K562 (cell line): ENCODE data around the gene NKX1-2. TPM values are rescaled to one million over a fixed set of nuclear protein-coding genes. Genes with fewer than 3 reads are reported as not detected.
A peak's percentile ranks its signal among the peaks of the same experiment; 100 is the strongest.

ENCODE experiments used
- ATAC-seq: fragments of 200-7000 bp; cut with Tn5 transposase; 3 replicates; pipeline ENCODE4 v1.9.1; 2020; ENCODE audit warnings: moderate library complexity
- BruUV-seq: library from RNA; stranded (reverse); fragments of 400-500 nt; replicated peaks from 2 replicates; lab custom pipeline; 2021; lab: Mats Ljungman, UMichigan
- CTCF ChIA-PET: fragments of 300-600 bp; formaldehyde crosslinking; extraction: SDS; loops from one replicate; lab custom pipeline; 2021; ENCODE audit warnings: low intra/inter-chr PET ratio; lab: Yijun Ruan, JAX
- POLR2A ChIA-PET: fragments of 300-600, 350-650 bp; sonication (Branson Sonifier 250); formaldehyde crosslinking; extraction: SDS; loops from one replicate; lab custom pipeline; 2021; ENCODE audit warnings: antibody characterized with exemption, inconsistent platforms; lab: Yijun Ruan, JAX
- DNase-seq, 4 experiments: peaks; one replicate each; pipeline versions ENCODE4 v3.0.0 to v3.0.0-alpha.2; 2011 to 2018; ENCODE audit warnings: low spot score in 3 of 4, mixed read lengths in 3 of 4; ENCODE audit errors: extremely low read depth in 1 of 4
- FAIRE-seq: peaks from 2 replicates; lab custom pipeline; 2011; peaks lifted over from hg19 to GRCh38; lab: Jason Lieb, UNC
- H2AFZ ChIP-seq: 2 replicates; pipeline ENCODE4 v1.6.0; 2011; ENCODE audit warnings: low read depth, low read length, control low read depth, inconsistent platforms
- H3K27ac ChIP-seq: fragments of 200-600 bp; 3 replicates; pipeline ENCODE4 v1.8.0; 2011; ENCODE audit warnings: low read depth, mild to moderate bottlenecking, control low read depth, inconsistent platforms, low read length, moderate library complexity, mixed read lengths; ENCODE audit errors: extremely low read depth
- H3K27me3 ChIP-seq, 2 experiments: fragments of 300-600 bp in 1 of 2; 2 replicates in 1 of 2; 3 replicates in 1 of 2; pipeline versions ENCODE4 v1.6.0 to v1.8.0; 2011; ENCODE audit warnings: inconsistent platforms in 2 of 2, low read length in 2 of 2, mild to moderate bottlenecking in 1 of 2, mixed read lengths in 1 of 2, moderate library complexity in 1 of 2; ENCODE audit not compliant: control insufficient read depth in 2 of 2, insufficient read depth in 2 of 2
- H3K36me3 ChIP-seq: fragments of 300-600 bp; 3 replicates; pipeline ENCODE4 v1.8.0; 2011; ENCODE audit warnings: mild to moderate bottlenecking, low read length, inconsistent platforms; ENCODE audit not compliant: control insufficient read depth, insufficient read depth
- H3K4me1 ChIP-seq, 2 experiments: fragments of 200-600 bp in 1 of 2; replicated peaks in 1 of 2; 2 replicates in 1 of 2; 3 replicates in 1 of 2; pipeline versions ENCODE4 v1.5.1 to v1.8.0; 2011; ENCODE audit warnings: inconsistent platforms in 2 of 2, low read length in 2 of 2, mild to moderate bottlenecking in 1 of 2, mixed read lengths in 1 of 2, moderate library complexity in 1 of 2; ENCODE audit not compliant: control insufficient read depth in 2 of 2, insufficient read depth in 2 of 2
- H3K4me2 ChIP-seq: 2 replicates; pipeline ENCODE4 v1.6.1; 2011; ENCODE audit warnings: low read length, control low read depth, inconsistent platforms, mixed read lengths; ENCODE audit not compliant: insufficient read depth
- H3K4me3 ChIP-seq: fragments of 200-600 bp; sonication (generic), shearing (Covaris generic); 2 replicates; pipeline ENCODE4 v1.5.1; 2016; ENCODE audit warnings: control low read depth, inconsistent platforms
- H3K79me2 ChIP-seq: fragments of 200-600 bp; 3 replicates; pipeline ENCODE4 v1.8.0; 2011; ENCODE audit warnings: low read length, inconsistent platforms; ENCODE audit not compliant: control insufficient read depth, insufficient read depth
- H3K9ac ChIP-seq, 2 experiments: 2 replicates each; pipeline versions ENCODE4 v1.6.0 to v1.6.1; 2011; ENCODE audit warnings: low read depth in 2 of 2, low read length in 2 of 2, control low read depth in 1 of 2, inconsistent platforms in 1 of 2, mild to moderate bottlenecking in 1 of 2, mixed read lengths in 1 of 2; ENCODE audit not compliant: insufficient read depth in 1 of 2
- H3K9me1 ChIP-seq: one replicate; pipeline ENCODE4 v1.6.0; 2011; ENCODE audit warnings: inconsistent platforms, mild to moderate bottlenecking, low read length, moderate library complexity; ENCODE audit not compliant: control insufficient read depth, insufficient read depth
- H3K9me3 ChIP-seq: replicated peaks from 2 replicates; pipeline ENCODE4 v1.5.1; 2011; ENCODE audit warnings: low read depth, low read length, inconsistent platforms; ENCODE audit not compliant: control insufficient read depth, insufficient read depth
- H4K20me1 ChIP-seq: replicated peaks from 2 replicates; pipeline ENCODE4 v1.6.1; 2011; ENCODE audit warnings: low read length, inconsistent platforms, mixed read lengths; ENCODE audit not compliant: control insufficient read depth, insufficient read depth
- ATF1 ChIP-seq, 2 experiments: fragments of 450-650 bp in 1 of 2; IDR thresholded peaks; 2 replicates each; pipeline ENCODE4 v1.6.1; 2016; ENCODE audit warnings: missing compliant biosample characterization in 1 of 2, missing genetic modification characterization in 1 of 2
- DIDO1 ChIP-seq: fragments of 450-650 bp; IDR thresholded peaks from 2 replicates; pipeline ENCODE4 v1.6.1; 2016; ENCODE audit warnings: low read depth, missing biosample characterization, missing genetic modification characterization
- EP300 ChIP-seq: IDR thresholded peaks from 2 replicates; pipeline ENCODE4 v1.6.1; 2012; ENCODE audit warnings: low read length, improper control_type of control experiment
- ETS2 ChIP-seq: IDR thresholded peaks from 2 replicates; pipeline ENCODE4 v1.6.1; 2016; ENCODE audit warnings: borderline replicate concordance, missing genetic modification characterization, mild to moderate bottlenecking, moderate library complexity, missing compliant biosample characterization; ENCODE audit not compliant: poor library complexity, severe bottlenecking
- HDAC3 ChIP-seq: fragments of 450-650 bp; IDR thresholded peaks from 2 replicates; pipeline ENCODE4 v1.6.1; 2018; ENCODE audit warnings: borderline replicate concordance, mild to moderate bottlenecking, moderate library complexity; ENCODE audit not compliant: partially characterized antibody
- ILK ChIP-seq: fragments of 450-650 bp; IDR thresholded peaks from 2 replicates; pipeline ENCODE4 v1.6.1; 2016; ENCODE audit warnings: missing genetic modification characterization, low read depth, mild to moderate bottlenecking, missing compliant biosample characterization, moderate library complexity, borderline replicate concordance
- LEF1 ChIP-seq: fragments of 450-650 bp; IDR thresholded peaks from 2 replicates; pipeline ENCODE4 v1.6.1; 2016; ENCODE audit warnings: mild to moderate bottlenecking
- MBD1 ChIP-seq: fragments of 250-450 bp; sonication (Bioruptor Pico); IDR thresholded peaks from 2 replicates; pipeline ENCODE4 v1.8.0; 2022; ENCODE audit warnings: inconsistent platforms
- MCM7 ChIP-seq, 2 experiments: fragments of 450-650 bp; IDR thresholded peaks; 2 replicates each; pipeline ENCODE4 v1.6.1; 2016 to 2018
- MTA1 ChIP-seq: fragments of 450-650 bp; IDR thresholded peaks from 2 replicates; pipeline ENCODE4 v1.6.1; 2017; ENCODE audit warnings: borderline replicate concordance
- OTX1 ChIP-seq: fragments of 450-650 bp; formaldehyde crosslinking; IDR thresholded peaks from 2 replicates; pipeline ENCODE4 v1.4.0; 2022; ENCODE audit warnings: mild to moderate bottlenecking
- RAD21 ChIP-seq, 2 experiments: fragments of 250-450 bp in 1 of 2; fragments of 450-650 bp in 1 of 2; sonication (Bioruptor Pico) in 1 of 2; formaldehyde crosslinking in 1 of 2; IDR thresholded peaks in 1 of 2; conservative IDR thresholded peaks in 1 of 2; 2 replicates each; pipeline versions ENCODE4 v1.4.0 to v1.8.0; 2020 to 2022; ENCODE audit warnings: mild to moderate bottlenecking in 2 of 2, moderate library complexity in 1 of 2
- RNF2 ChIP-seq: sonication (generic); IDR thresholded peaks from 2 replicates; pipeline ENCODE4 v1.6.1; 2016
- SUPT5H ChIP-seq: fragments of 450-650 bp; IDR thresholded peaks from 2 replicates; pipeline ENCODE4 v1.6.1; 2016
- TRIM25 ChIP-seq: fragments of 450-650 bp; IDR thresholded peaks from 2 replicates; pipeline ENCODE4 v1.7.0; 2016; ENCODE audit warnings: borderline replicate concordance
- YY1 ChIP-seq, 3 experiments: IDR thresholded peaks; 2 replicates each; pipeline ENCODE4 v1.6.1; 2011; ENCODE audit warnings: low read length in 2 of 3, mild to moderate bottlenecking in 2 of 3, moderate library complexity in 2 of 3, borderline replicate concordance in 1 of 3, control low read depth in 1 of 3, low read depth in 1 of 3; ENCODE audit not compliant: insufficient read depth in 3 of 3, insufficient replicate concordance in 2 of 3, control insufficient read depth in 1 of 3, insufficient read length in 1 of 3; ENCODE audit errors: extremely low read depth in 1 of 3
- ZBTB33 ChIP-seq: sonication (generic); formaldehyde crosslinking; IDR thresholded peaks from 2 replicates; pipeline ENCODE4 v1.8.1; 2023; ENCODE audit warnings: mild to moderate bottlenecking, missing genetic modification reagents
- ZNF354B ChIP-seq: fragments of 250-450 bp; sonication (Bioruptor Pico); IDR thresholded peaks from 2 replicates; pipeline ENCODE4 v1.4.0; 2020
- ZNF507 ChIP-seq: conservative IDR thresholded peaks from 2 replicates; pipeline ENCODE4 v1.6.1; 2017; ENCODE audit warnings: missing genetic modification characterization, missing compliant biosample characterization
- WGBS: fragments of 100-300 bp; shearing (Covaris generic); methylation state at CpG from one replicate; pipeline ENCODE4 v1.1.6; 2016; ENCODE audit warnings: low coverage, mixed read lengths; ENCODE audit not compliant: insufficient coverage; ENCODE audit errors: missing lambda C conversion rate; 5-methylcytosine and 5-hydroxymethylcytosine counted together
- in situ Hi-C: fragments of 300-500 bp; cut with MboI; formaldehyde crosslinking; loops from 4 replicates; pipeline ENCODE4 v1.15.0; 2018; ENCODE audit warnings: inconsistent platforms, mixed read lengths
- intact Hi-C: fragments of 100-400 bp; cut with micrococcal nuclease; formaldehyde crosslinking; loops from 2 replicates; pipeline ENCODE4 v1.14.2; 2022
- polyA plus RNA-seq, 8 experiments: library from polyadenylated mRNA; depleted of rRNA in 4 of 8; stranded (reverse) in 5 of 8; unstranded in 3 of 8; fragments of >200 nt; fragmentation: Nextera tagmentation in 2 of 8; fragmentation: Illumina TruSeq in 1 of 8; extraction: Ambion mirVana in 2 of 8; extraction: Trizol in 1 of 8; gene quantifications; 2 replicates each; pipeline versions ENCODE4 v1.2.1 to v1.2.3, GENCODE V29; 2011 to 2014; ENCODE audit warnings: inconsistent platforms in 1 of 8, missing spikeins in 1 of 8
- total RNA-seq, 7 experiments: library from RNA; depleted of rRNA in 6 of 7; stranded (reverse); fragments of >200 nt in 6 of 7; fragmentation: Illumina TruSeq in 2 of 7; extraction: Trizol in 2 of 7; gene quantifications; 2 replicates each; pipeline versions ENCODE4 v1.2.1 to v1.2.3, GENCODE V29; 2011 to 2021; ENCODE audit warnings: low replicate concordance in 1 of 7

The NKX1-2 gene
- total and polyA plus RNA-seq, 9 of the 15 experiments (the other 6 are each of a cell fraction or from before 2014, with no cell fraction given): not detected

- ATAC-seq (no peak), FAIRE-seq (no peak), DNase-seq (no peak)
- no peaks in the 10 kb centered on the region for H3K9me1 ChIP-seq
- no peak overlapping the region for H3K4me2 ChIP-seq
- POLR2A ChIA-PET: no interaction called here
- 3% methylated on average over 5 of the region's 5 CpGs for WGBS
- intact Hi-C loops (no loop called here), in situ Hi-C loops (no loop called here)
- CTCF ChIA-PET: no interaction called here
- peak overlapping the region in 1 of 2 experiments; percentile 45; a peak in 1 of 4 replicates for H3K9ac ChIP-seq
- no peak for TF ChIP-seq ZBTB33 (CRISPR knock-in tag)
- no peak for TF ChIP-seq ETS2 (tag)
- TF ChIP-seq MBD1 (CRISPR knock-in tag): no peak
- TF ChIP-seq ZNF354B (CRISPR knock-in tag): no peak
- no peak for TF ChIP-seq LEF1
- TF ChIP-seq ILK: no peak
- no peak for TF ChIP-seq MTA1
- TF ChIP-seq ATF1 (CRISPR knock-in tag; IDR thresholded peaks at IDR 0.05): no peak
- no peak for TF ChIP-seq ATF1 (tag; IDR thresholded peaks at IDR 0.05)
- no peak for TF ChIP-seq MCM7 (IDR thresholded peaks at IDR 0.05)
- TF ChIP-seq YY1 (IDR thresholded peaks at IDR 0.05; ENCODE audit: borderline replicate concordance in 1 of 3, control insufficient read depth in 1 of 3, extremely low read depth in 1 of 3, insufficient read depth in 3 of 3, insufficient read length in 1 of 3, insufficient replicate concordance in 2 of 3, low read depth in 1 of 3, low read length in 2 of 3): no peak
- TF ChIP-seq HDAC3: no peak
- TF ChIP-seq SUPT5H: no peak
- TF ChIP-seq ZNF507 (tag): no peak
- TF ChIP-seq DIDO1 (tag): no peak
- no peak for TF ChIP-seq EP300
- TF ChIP-seq OTX1 (CRISPR knock-in tag): no peak
- TF ChIP-seq TRIM25: no peak
- TF ChIP-seq RAD21 (CRISPR knock-in tag; conservative IDR thresholded peaks at IDR 0.05 in 1 of 2, IDR thresholded peaks at IDR 0.05 in 1 of 2): no peak
- TF ChIP-seq RNF2: no peak
- H3K27me3 ChIP-seq: no peaks in the 10 kb centered on the region
- no peak overlapping the region for H2AFZ ChIP-seq
- H3K4me1 ChIP-seq: peaks cover 3 to 15% of the 10 kb centered on the region in 2 experiments; a peak in 4 of 5 replicates
- no peaks in the 10 kb centered on the region for H3K79me2 ChIP-seq
- no peaks in the 10 kb centered on the region for H3K36me3 ChIP-seq
- BruUV-seq: no TSS peak
- H3K4me3 ChIP-seq: no peak overlapping the region
- H3K9me3 ChIP-seq: no peaks in the 10 kb centered on the region
- no peak overlapping the region for H3K27ac ChIP-seq
- no peaks in the 10 kb centered on the region for H4K20me1 ChIP-seq
Measured at GRCh38 chr10:124450783-124451057, 885 bp upstream of the NKX1-2 start.
